IPS-NIHi7 (cell line): ENCODE results near the gene RPS3.

Experiments used
- DNase-seq: peaks from one replicate; pipeline ENCODE4 v3.0.0; 2012; ENCODE audit warnings: mixed read lengths; ENCODE audit errors: extremely low spot score

Gene RPS3

DNA sequence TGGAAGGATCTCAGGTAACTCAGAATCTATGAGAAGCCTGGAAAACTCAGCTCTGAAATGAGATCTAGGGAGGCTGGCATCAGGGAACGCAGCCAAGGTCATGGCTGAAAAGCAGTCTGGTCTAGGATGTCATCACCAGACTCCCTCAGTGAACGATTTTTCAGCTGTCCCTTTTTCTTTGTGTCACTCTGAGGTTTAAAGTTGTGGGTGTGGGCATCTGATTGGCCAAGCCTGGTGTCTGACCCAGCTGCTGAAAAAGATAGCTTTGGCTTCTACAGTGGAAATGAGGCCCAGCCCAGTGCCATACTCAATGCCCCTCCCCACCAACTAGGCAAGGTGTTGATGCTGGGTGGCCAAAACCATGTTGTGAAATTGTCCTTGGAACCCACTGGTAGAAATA lies 14.5 kb downstream of the RPS3 start:
- DNase-seq, result no peak

DNA sequence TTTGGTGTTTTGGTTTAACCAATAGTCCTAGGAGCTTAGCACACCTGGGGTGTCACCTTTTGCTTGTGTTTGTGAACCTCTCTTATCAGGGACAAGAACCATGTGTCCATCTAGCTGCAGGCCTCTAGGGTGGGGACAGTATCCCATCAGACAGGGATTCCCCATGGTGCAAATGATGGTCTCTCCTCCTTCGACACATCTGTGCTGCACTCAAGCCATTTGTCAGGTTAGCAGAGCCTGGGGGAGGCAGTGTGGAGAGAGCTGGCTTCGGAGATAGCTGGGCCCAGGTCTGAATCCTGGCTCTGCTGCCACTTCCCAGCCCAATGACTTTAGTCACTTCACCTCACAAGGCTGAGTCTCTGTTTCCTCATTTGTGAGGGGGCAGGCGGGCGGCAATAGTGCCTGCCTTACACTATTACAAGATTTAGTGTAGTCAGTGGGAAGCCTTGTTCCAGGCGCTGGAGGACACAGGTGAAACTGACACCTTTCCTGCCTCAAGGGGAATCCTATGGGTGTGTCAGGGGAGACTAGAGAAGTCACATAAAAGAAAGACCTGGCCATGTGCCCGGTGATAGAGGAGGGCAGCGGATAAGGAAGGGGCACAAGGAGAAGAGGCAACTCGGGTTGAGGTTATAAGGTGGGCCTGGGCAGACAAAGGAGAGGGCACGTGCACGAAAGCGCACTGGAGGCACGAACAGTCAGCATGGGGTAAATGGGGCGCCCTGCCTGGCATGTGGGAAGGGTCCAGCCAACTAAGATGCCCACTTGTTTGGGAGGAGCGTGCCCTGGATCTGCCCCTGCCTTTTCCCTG lies 21.1 kb downstream of the RPS3 start:
- DNase-seq, result no peak

DNA sequence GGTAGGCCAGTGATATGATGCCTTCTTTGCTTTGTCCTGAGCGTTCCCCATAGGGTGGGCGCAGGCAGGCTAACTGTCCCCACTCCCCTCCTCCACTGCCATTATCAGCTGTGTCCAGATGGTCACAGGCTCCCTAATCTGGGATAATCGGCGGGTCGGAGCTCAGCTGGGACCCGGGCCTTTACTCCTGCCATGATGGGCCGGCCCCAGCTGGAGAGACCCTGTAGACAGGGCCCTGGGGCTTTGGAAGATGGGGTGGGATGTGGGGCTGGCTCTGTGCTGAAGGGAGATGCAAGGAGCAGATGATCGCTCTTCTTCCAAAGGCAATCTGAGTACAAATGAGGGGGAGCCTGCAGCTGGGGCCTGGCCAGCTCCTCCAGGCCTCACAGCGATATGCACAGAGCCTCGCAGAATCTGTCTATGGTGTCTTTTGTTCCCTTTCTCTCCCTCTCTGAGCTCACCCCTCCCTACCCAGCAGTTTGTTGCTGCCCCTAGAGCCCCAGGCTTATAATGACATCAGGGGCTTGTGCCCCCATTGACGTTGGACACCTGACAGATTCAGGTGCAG lies 21.8 kb downstream of the RPS3 start:
- DNase-seq, result no peak

DNA sequence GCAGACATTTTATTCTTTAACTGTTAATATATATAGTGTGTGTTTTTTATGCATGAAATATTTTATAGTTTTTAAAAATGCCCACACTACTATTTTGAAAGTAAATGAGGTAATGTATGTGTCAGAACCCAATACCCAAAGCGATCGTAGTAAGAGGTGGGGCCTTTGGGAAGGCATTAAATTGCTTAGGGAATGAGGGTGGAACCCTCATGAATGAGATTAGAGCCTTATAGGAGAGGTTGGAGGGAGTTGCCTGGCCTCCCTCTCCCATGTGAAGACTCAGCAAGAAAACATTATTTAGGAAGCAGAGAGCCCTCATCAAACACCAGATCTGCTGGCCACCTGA lies 22.6 kb downstream of the RPS3 start:
- no peak for DNase-seq

DNA sequence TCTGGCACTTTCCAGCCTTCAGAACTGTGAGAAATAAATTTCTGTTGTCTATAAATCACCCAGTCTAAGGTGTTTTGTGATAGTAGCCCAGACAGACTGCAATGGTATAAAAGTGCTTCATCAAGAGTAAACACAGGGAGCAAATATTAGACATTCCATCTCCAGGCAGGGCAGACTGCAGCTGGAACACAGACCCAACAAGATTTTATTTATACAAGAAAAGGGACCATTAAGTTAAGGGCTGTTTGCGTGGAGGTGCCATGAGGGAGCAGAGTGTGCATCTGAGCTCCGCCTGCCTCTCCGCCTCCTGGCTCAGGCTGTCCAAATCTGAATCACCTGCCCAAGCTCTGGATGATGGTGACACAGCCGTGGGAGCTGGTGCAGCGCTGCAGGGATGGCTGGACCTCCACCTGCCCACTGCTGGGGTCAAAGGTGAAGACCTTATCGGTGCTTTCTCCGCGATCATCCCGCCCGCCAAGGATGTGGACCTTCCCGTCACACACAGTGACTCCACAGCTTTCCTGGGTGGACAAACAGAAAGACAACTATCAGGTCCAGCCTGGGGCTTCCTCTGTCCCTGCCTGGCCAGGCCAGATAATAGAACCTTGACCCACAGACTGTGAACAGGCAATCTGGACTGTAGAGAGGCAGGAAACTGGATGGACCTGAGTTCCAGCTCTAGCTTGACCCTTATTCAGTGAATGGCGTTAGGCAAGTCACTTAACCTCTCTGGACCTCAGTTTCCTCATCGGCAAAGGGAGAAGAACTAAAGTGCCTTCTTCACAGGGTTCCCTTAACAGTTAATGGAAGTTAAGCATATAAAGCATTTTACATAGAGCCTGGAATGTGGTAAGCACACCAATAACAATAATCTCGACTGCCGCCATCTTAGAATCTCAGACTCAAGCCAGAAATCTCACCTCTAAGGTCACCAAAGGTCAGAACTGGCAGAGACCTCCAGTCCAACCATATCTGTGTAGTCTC lies 23.2 kb downstream of the RPS3 start:
- no peak for DNase-seq

DNA sequence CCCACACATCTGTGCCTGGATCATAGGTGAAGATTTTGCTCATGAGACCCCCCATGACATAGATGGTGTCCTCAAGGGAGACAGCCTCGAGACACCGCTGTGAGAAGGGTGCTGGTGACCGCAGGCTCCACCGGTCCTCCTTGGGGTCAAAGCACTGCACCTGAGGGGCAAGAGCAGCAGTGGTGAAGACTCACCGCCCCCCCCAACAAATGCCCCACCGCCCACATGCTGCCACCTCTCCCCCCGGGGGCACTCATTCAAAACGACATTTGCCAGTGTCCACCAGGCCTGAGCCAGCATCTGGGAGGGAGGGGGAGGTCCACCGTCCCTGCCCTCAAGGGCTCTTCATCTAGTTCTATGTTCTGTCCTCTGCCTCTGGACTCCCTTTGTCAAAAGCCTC lies 24.4 kb downstream of the RPS3 start:
- DNase-seq, result no peak

DNA sequence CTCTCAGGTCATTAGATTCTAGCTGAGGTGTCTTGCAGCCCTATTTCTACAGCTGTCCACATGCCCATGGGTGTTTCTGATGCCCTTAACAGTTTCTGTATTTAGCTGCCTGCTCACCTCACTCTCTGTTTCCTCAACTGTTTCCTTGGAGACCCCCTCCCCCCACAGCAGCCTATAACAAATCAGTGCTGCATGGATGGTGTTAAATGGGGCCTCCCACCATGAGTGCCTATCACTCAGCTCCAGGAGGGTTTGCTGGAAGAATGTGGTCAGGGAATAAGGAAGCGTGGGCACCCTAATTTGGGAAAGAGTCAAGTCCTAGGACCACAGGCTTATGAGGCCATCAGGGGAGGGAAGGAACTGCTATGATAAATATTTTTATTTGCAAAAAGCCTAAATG lies 25.1 kb downstream of the RPS3 start:
- no peak for DNase-seq

DNA sequence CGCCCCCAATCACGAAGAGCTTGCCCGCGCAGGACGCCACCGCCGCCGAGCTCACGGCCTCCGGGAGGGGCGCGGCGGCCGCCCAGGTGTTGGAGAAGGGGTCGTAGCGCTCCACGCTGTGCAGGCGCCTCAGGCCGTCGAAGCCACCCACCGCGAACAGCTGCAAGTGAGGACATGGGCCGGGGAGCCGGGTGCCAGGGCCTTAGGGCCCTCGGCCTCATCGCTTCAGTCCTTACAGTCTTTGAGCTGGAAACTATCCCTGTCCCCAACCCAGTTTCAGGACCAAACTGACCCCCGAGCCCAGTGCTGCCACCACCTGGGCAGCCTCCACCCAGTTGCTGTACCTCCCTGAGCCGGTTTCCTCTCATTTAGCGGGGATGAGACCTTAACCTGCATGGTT lies 26.1 kb downstream of the RPS3 start:
- peak; percentile 89 for DNase-seq

DNA sequence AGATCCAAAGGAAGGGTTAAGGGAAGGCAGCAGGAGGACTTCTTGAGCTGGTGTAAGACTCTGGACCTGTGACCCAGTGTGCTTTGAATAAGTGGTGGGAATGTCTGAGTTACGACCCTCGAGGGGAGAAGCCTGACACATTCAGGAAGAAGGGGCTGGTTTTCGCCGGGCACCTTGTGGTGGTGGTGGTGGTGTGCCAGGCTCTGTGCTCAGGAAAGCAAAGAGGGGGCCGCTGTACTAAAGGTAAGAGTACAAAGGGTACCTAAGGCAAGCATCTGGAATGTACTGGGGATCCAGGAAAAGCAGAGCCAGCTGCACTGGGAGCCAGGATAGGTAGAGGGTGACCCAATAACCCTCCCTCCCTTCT lies 27.4 kb downstream of the RPS3 start:
- no peak for DNase-seq

DNA sequence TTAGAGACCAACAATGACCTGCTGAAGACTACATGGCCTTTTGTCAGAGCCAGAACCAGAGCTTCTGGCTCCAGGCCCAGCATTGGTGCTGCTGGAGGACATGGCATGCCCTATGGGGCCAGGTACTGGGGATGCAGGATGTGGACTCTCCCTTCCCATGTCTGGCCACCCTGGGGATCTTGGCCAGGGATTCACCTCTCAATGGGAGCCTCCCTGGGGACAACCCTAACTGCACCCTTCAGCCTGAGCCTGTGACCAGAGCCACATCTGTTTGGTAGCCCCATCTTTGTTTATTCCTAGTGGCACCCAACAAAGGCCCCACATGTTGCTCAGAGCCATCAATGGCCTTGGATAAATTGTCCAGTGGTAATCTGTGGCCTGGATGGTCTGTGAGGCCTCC lies 27.9 kb downstream of the RPS3 start:
- no peak for DNase-seq

DNA sequence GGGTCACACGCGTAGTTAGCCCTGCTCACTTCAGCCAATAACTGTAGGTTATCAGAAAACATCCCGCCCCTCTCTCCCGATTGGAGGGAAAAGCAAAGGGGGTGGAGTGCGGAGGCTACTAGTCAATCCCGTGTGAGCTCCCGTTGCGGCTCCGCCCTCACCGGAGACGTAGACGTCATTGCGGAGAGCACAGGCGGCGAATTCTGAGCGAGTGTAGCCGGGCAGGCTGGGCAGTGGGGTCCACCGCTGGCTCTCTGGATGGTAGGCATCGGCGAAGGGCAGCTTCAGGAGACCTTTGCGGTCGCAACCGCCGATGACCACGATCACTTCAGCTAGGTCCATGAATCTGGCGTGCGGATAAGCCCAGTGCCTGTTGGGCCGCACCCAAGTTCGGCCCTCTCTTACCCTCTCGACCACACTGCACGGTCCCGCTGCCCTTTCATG lies 29.0 kb downstream of the RPS3 start:
- DNase-seq, result peak; percentile 78

DNA sequence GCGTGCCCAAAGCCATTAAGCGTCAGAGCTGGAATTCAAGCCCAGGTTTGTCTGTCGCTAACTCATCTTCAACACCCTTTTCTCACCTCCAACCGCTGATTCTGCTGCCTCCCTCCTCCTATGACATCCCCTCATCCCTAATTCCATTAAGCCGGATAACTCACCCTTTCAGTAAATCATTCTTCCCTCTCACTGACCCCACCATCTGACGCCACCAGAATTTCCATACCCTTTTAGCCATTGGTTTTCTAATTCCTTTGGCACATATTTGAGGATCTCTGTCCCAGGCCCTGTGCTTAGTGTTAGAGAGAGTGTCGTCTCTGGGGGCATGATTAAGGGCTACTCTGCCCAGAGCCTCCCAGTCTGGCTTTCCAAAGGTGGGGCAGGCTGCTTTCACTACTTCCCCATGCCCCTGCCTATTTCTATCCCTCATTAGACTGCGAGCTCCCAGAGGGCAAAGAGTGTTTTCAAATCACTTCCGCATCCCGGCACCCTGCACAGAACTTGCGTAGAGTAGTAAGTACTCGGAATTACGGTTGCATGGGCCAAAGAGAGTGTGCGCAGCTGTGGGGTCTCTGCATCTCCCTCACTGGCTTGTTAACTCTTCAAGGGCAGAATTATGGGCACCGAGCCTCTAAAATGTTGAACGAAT lies 29.8 kb downstream of the RPS3 start:
- DNase-seq, result no peak

DNA sequence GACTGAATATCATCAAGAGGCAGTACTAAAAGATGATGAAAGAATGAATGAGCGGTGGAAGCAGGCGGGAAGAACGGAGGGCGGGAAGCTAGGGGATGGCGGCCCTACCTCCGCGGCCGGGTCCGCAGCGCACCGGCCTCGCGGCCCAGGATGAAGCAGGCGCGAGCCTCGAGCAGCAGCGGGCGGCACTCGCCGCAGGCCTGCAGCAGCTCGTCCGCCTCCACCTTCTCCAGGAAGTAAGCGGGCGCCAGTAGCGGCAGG lies 30.3 kb downstream of the RPS3 start:
- no peak for DNase-seq

DNA sequence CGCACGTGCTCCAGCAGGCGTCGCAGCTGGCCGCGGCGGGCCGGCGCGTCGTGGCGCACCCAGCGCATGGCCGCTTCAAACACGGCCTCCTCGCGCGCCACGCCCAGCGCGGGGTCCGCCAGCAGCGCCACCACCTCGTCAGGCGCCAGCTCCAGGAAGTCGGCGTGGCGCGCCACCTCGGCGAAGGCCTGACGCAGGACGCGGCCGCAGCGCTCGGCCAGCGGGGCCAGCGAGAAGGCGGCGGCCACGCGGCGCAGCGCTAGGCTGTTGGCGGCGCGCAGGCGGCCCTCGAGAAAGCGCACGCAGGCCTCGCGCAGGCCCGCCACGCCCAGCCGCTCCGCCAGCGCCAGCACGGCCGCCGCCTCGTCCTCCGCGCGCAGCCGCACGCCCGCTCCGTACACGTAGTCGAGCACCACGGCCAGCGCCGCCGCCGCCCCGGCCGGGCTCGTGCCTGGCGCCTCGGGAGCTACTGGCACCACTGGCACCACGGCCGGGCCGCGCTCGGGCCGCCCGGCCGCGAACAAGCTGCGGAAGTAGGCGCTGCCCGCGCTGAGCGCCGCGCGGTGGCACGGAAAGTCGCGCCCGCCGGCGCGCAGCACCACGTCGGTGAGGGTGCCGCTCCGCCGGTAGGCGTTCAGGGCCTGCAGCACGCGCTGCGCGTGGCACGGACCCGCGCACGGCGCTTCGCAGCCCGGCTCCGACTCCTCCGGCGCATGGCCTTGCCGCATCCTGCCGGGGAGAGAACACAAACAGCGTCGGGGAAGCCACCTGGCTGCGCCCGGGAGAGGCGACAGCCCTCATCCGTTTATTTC lies 30.8 kb downstream of the RPS3 start:
- peak; percentile 77 for DNase-seq

DNA sequence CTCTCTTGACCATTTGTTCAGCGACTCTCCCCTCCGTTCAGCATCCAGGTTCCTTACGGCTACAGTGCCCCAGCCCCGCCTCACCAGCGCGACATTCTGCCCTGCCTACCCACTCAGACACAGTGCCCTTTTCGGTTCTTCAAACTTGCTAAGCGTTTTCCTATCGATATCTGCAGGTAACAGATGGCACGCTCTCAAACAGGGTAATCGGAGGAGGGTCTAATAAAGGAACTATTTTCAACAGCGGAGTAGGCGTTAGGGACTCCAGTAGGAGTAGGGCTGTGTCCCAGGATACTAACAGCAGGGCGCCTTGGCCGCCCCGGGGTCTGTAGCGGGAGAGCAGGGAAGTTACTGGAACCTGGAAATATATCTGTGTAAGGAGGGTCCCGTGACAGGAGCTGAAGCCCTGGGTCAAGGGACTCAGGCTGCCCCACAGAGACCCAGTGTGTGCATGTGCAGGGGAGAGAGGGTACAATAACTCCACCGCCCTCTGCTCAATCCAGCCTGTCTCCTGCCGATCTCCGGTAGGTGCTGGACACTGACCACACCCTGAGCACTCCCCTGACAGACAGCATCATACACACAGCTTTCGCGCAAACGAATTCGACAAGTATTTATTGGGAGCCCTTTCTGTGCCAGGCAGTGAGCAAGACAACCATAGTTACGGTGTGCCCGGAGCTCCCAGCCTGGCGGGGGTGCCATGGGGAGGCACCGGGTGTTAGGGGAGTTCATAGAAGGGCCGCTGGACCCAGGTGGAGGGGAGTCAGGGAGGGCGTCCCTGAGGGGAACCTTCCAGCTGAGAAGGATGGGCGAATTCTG lies 31.6 kb downstream of the RPS3 start:
- DNase-seq, result no peak

DNA sequence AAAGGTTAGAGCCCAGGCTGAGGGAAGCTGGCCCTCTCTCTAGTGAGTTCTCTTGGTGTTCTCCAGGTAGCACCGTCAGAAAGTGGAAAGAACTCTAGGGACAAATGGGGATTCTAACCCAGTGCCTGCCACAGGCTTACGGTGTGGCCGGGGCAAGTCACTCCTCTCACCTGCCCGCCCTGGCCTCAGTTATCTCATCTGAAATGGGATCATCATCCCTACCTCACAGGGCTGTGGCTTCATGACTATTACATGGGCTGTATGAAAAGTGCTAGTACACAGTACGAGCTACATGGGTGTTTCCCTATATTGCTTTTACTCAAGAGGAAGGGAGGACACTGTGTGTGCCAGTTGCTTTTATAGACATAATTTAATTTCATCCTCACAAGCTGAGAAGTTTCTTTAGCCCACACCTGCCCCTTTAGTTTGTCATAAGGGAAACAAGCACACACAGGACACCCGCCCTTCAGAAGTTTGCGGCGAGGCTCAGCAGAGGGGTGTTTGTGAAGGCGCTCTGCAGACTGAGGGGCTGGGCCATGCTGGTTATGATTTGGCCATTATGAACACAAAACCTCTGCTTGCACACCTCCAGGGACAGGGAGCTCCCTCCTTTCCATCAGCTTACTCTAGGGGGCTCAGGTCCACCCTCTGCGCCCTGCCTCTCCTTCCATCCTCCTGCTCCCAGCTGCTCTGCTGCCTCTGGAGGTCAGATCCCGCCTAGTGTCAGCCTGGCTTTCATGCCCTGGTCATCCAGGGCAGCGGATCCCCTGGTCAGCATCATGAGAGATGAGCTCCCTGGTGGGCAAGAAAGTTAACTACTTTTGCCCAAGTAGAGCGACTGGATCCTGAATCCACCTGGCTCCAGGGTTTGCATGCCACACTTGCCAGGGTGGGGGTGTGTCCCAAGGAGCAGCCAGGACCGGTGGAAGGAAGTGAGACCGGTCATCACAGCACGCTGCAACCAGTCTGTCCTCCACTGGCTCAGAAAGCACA lies 32.5 kb downstream of the RPS3 start:
- DNase-seq, result peak; percentile 36

DNA sequence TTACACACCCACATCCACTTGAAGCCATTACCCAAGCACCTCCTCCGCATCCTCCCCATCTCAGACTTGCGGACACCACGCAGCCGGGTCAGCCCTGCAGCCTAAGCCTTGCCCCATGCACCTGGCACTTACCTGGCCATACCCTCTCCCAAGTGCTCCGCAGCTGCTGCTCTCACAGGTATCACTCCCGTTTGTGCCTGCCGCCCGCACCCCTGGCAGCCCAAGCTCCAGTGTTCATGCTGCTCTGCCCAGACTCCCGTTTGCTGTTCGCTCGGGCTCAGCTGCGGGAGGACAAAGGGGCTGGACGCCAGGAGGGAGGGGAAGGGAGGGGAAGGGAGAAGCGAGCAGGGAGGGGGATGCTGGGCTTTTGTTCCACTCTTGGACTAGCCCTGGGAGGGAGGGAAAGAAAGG lies 33.6 kb downstream of the RPS3 start, which contains the start of gene KLHL35:
Gene KLHL35 (minus strand): TSS at position 293 of the 411 bp plus-strand sequence. CDS start 2,574 bp downstream, outside the sequence.
- DNase-seq, result peak; percentile 37

DNA sequence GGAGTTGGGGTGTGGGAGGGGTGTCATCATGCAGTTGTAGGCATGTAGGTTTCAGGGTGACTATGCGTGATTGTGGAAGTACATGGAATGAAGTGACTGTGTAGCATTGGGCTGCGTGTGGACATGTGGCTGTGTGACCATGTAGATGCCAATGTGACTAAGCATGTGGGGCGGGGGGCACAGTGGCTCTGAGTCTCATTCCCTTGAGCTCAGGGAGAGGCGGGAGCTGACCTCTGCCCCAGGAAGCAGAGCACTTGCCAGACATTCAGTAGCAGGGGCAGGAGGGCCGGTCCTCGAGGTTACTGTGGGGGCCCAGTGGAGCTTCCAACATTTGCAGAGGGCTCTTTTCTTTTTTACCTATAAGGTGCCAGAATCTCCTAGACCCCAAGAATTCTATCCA lies 34.1 kb downstream of the RPS3 start:
- no peak for DNase-seq

DNA sequence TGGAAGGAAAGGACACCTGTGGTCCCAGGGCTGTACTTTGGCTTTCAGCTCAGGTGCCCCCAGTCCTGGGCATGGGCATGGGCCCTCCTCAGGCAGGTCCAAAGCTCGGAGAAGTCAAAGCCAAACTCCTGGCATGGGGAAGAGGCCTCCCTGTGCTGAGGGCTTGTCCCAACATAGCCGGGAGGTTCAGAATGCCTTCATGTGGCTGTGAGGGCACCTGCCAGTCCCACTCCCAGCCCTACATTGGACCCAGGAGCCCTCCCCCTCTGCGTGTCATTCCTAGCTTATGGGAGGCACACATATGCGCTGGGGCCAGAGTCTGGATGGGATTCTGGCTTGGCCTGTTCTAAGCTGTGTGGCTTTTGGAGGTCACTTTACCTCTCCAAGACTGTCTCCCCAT lies 34.7 kb downstream of the RPS3 start:
- DNase-seq, result no peak
